Gastroesophageal sphincter (tissue), 4 donors: ENCODE measurements around the gene NLGN1. TPM values are rescaled to one million over a fixed set of nuclear protein-coding genes. Genes with fewer than 3 reads are reported as not detected.

ENCODE experiments used
- ATAC-seq: fragments of 150-250 bp; one replicate; pipeline ENCODE4 v1.9.1; 2016; ENCODE audit warnings: mild to moderate bottlenecking, moderate library complexity
- H3K27ac ChIP-seq, 4 donors: fragments of 200-600 bp; sonication (generic) in 3 of 4; 1 replicate in 3 of 4; 2 replicates in 1 of 4; pipeline ENCODE4 v1.5.1; 2016 to 2019
- H3K27me3 ChIP-seq: fragments of 200-600 bp; sonication (generic); one replicate; pipeline ENCODE4 v1.5.1; 2019
- H3K36me3 ChIP-seq, 2 donors: fragments of 200-600 bp; sonication (generic); one replicate each; pipeline ENCODE4 v1.5.1; 2019; ENCODE audit warnings: control low read depth in 1 of 2
- H3K4me1 ChIP-seq, 3 donors: fragments of 200-600 bp; sonication (generic); 1 replicate in 2 of 3; 2 replicates in 1 of 3; pipeline ENCODE4 v1.5.1; 2016 to 2019; ENCODE audit warnings: control low read depth in 2 of 3
- H3K4me3 ChIP-seq, 2 donors: fragments of 200-600 bp; sonication (generic); one replicate each; pipeline ENCODE4 v1.5.1; 2019; ENCODE audit warnings: mild to moderate bottlenecking in 1 of 2, moderate library complexity in 1 of 2
- H3K9me3 ChIP-seq, 3 donors: fragments of 200-600 bp; sonication (generic); one replicate each; pipeline ENCODE4 v1.5.1; 2017 to 2019; ENCODE audit warnings: control low read depth in 2 of 3
- CTCF ChIP-seq, 4 experiments: fragments of 200-600 bp in 2 of 4; fragments of 450-650 bp in 2 of 4; sonication (generic) in 1 of 4; IDR thresholded peaks; one replicate each; pipeline ENCODE4 v1.5.1; 2017 to 2019; ENCODE audit warnings: antibody characterized with exemption in 4 of 4, mild to moderate bottlenecking in 2 of 4, moderate library complexity in 2 of 4
- EP300 ChIP-seq: sonication (generic); formaldehyde crosslinking; IDR thresholded peaks from one replicate; pipeline ENCODE4 v1.6.1; 2017; ENCODE audit warnings: antibody characterized with exemption, mild to moderate bottlenecking
- POLR2A ChIP-seq, 2 donors: fragments of 450-650 bp; IDR thresholded peaks; one replicate each; pipeline ENCODE4 v1.6.1; 2017; ENCODE audit warnings: antibody characterized with exemption in 2 of 2, mild to moderate bottlenecking in 2 of 2, moderate library complexity in 1 of 2
- POLR2AphosphoS5 ChIP-seq: sonication (generic); formaldehyde crosslinking; IDR thresholded peaks from one replicate; pipeline ENCODE4 v1.6.1; 2017; ENCODE audit warnings: antibody characterized with exemption
- WGBS, 2 donors: methylation state at CpG; one replicate each; pipeline ENCODE4 v1.1.5; 2018; ENCODE audit warnings: low coverage in 1 of 2; 5-methylcytosine and 5-hydroxymethylcytosine counted together
- total RNA-seq, 4 donors: library from RNA; depleted of rRNA; stranded (reverse); fragments of >200 nt; gene quantifications; one replicate each; pipeline ENCODE4 v1.1.0, GENCODE V29; 2016

Gene NLGN1
- total RNA-seq, 4 donors from 2014 or later, result 13.4 to 26.4 (median 24.0) TPM

- Histone ChIP-seq H3K36me3 (no peaks in the 10 kb centered on the region), H3K9me3 (peaks cover 0 to 5% (median 0%) of the 10 kb centered on the region in 3 donors), H3K4me1 (no peaks in the 10 kb centered on the region), H3K27ac (no peak overlapping the region), H3K27me3 (no peaks in the 10 kb centered on the region), H3K4me3 (no peak overlapping the region)
- TF ChIP-seq EP300, result no peak
- no peak for TF ChIP-seq POLR2A (IDR thresholded peaks at IDR 0.05)
- TF ChIP-seq POLR2AphosphoS5, result no peak
- no peak for TF ChIP-seq CTCF (IDR thresholded peaks at IDR 0.05)
- no peak for ATAC-seq
- 94 to 95% methylated on average over 1 of the region's 1 CpG for WGBS, 2 donors
Observed at GRCh38 chr3:174317005-174317404, 919.5 kb downstream of the NLGN1 start.

- Histone ChIP-seq H3K36me3 (no peaks in the 10 kb centered on the region), H3K27me3 (no peaks in the 10 kb centered on the region), H3K4me1 (no peaks in the 10 kb centered on the region), H3K27ac (no peak overlapping the region), H3K4me3 (no peak overlapping the region), H3K9me3 (peaks cover 0 to 5% (median 0%) of the 10 kb centered on the region in 3 donors)
- ATAC-seq, result no peak
- no peak for TF ChIP-seq CTCF (IDR thresholded peaks at IDR 0.05)
- TF ChIP-seq POLR2A (IDR thresholded peaks at IDR 0.05), result no peak
- no peak for TF ChIP-seq POLR2AphosphoS5
- TF ChIP-seq EP300, result no peak
- 83 to 96% methylated on average over 1 to 4 of the region's 4 CpGs for WGBS, 2 donors
Observed at GRCh38 chr3:174318181-174318580, 920.6 kb downstream of the NLGN1 start.

- no peaks in the 10 kb centered on the region for H3K4me1 ChIP-seq
- TF ChIP-seq POLR2A (IDR thresholded peaks at IDR 0.05), result no peak
- TF ChIP-seq CTCF (IDR thresholded peaks at IDR 0.05), result no peak
- TF ChIP-seq POLR2AphosphoS5, result no peak
- TF ChIP-seq EP300, result no peak
- no peak overlapping the region for H3K4me3 ChIP-seq
- H3K27me3 ChIP-seq, result no peaks in the 10 kb centered on the region
- 57 to 60% methylated on average over 1 of the region's 1 CpG for WGBS, 2 donors
- no peak for ATAC-seq
- no peaks in the 10 kb centered on the region for H3K36me3 ChIP-seq
- H3K9me3 ChIP-seq, result peaks cover 0 to 5% (median 0%) of the 10 kb centered on the region in 3 donors
- no peak overlapping the region for H3K27ac ChIP-seq
Observed at GRCh38 chr3:174321548-174321947, 924.0 kb downstream of the NLGN1 start.

- H3K4me3 ChIP-seq, result no peak overlapping the region
- no peaks in the 10 kb centered on the region for H3K36me3 ChIP-seq
- no peak overlapping the region for H3K27ac ChIP-seq
- TF ChIP-seq POLR2A (IDR thresholded peaks at IDR 0.05) (no peak), POLR2AphosphoS5 (no peak), CTCF (IDR thresholded peaks at IDR 0.05) (no peak), EP300 (no peak)
- H3K9me3 ChIP-seq, result peaks cover 0 to 5% (median 0%) of the 10 kb centered on the region in 3 donors
- H3K4me1 ChIP-seq, result no peaks in the 10 kb centered on the region
- no peak for ATAC-seq
- no peaks in the 10 kb centered on the region for H3K27me3 ChIP-seq
- WGBS, 2 donors, result 90 to 93% methylated on average over 2 of the region's 2 CpGs
Observed at GRCh38 chr3:174322789-174323188, 925.2 kb downstream of the NLGN1 start.

GRCh38 chr3:174325171-174325570, 927.6 kb downstream of the NLGN1 start:
- ATAC-seq, result no peak
- no peak overlapping the region for H3K27ac ChIP-seq
- TF ChIP-seq POLR2A (IDR thresholded peaks at IDR 0.05), result no peak
- no peaks in the 10 kb centered on the region for H3K4me1 ChIP-seq
- WGBS, 2 donors, result 88 to 100% methylated on average over 3 of the region's 3 CpGs
- no peak overlapping the region for H3K4me3 ChIP-seq
- no peaks in the 10 kb centered on the region for H3K36me3 ChIP-seq
- H3K9me3 ChIP-seq, result peaks cover 0 to 5% (median 0%) of the 10 kb centered on the region in 3 donors
- no peaks in the 10 kb centered on the region for H3K27me3 ChIP-seq
